B cell (primary cell): ENCODE data around the gene PHLPP1. TPM values are rescaled to one million over a fixed set of nuclear protein-coding genes. Genes with fewer than 3 reads are reported as not detected.

Source experiments
- ATAC-seq: fragments of 200-7000 bp; cut with Tn5 transposase; one replicate; pipeline ENCODE4 v1.10.0; 2021; ENCODE audit warnings: low read depth, mild to moderate bottlenecking, moderate number of reproducible peaks, moderate library complexity
- CTCF ChIA-PET: fragments of 350-600 bp; sonication (Branson Sonifier 250); formaldehyde crosslinking; loops from one replicate; lab custom pipeline; 2021; ENCODE audit warnings: antibody characterized with exemption, inconsistent platforms; lab: Charles Lee
- POLR2A ChIA-PET: fragments of 350-600 bp; sonication (Branson Sonifier 250); formaldehyde crosslinking; loops from one replicate; lab custom pipeline; 2021; ENCODE audit warnings: antibody characterized with exemption; lab: Charles Lee
- DNase-seq: peaks from one replicate; pipeline ENCODE4 v3.0.0; 2013
- H2AFZ ChIP-seq: 2 replicates; pipeline ENCODE4 v1.6.1; 2012; ENCODE audit warnings: mild to moderate bottlenecking, low read depth, low read length; ENCODE audit not compliant: insufficient read depth, poor library complexity, severe bottlenecking
- H3K27ac ChIP-seq, 2 donors: 1 replicate in 1 of 2; 2 replicates in 1 of 2; pipeline ENCODE4 v1.5.1; 2012 to 2013; ENCODE audit warnings: low read length in 2 of 2, mild to moderate bottlenecking in 2 of 2, moderate library complexity in 1 of 2
- H3K27me3 ChIP-seq, 4 experiments: fragments of 200-600 bp in 1 of 4; sonication (generic) in 1 of 4; replicated peaks in 1 of 4; 1 replicate in 2 of 4; 2 replicates in 2 of 4; pipeline versions ENCODE4 v1.6.1 to v1.7.0; 2013 to 2016; ENCODE audit warnings: low read length in 3 of 4, mild to moderate bottlenecking in 2 of 4, mixed read lengths in 1 of 4, moderate library complexity in 1 of 4; ENCODE audit not compliant: insufficient read depth in 4 of 4, control insufficient read depth in 3 of 4; ENCODE audit errors: control extremely low read depth in 1 of 4
- H3K36me3 ChIP-seq, 2 experiments: replicated peaks in 1 of 2; 1 replicate in 1 of 2; 2 replicates in 1 of 2; pipeline versions ENCODE4 v1.6.1 to v1.7.1; 2013; ENCODE audit warnings: low read length in 1 of 2; ENCODE audit not compliant: insufficient read depth in 2 of 2, control insufficient read depth in 1 of 2; ENCODE audit errors: control extremely low read depth in 1 of 2, extremely low read depth in 1 of 2
- H3K4me1 ChIP-seq, 2 donors: fragments of 200-600 bp in 1 of 2; sonication (generic) in 1 of 2; 1 replicate in 1 of 2; 2 replicates in 1 of 2; pipeline versions ENCODE4 v1.5.1 to v1.6.1; 2013 to 2017; ENCODE audit warnings: low read length in 2 of 2; ENCODE audit not compliant: control insufficient read depth in 2 of 2, insufficient read depth in 2 of 2
- H3K4me2 ChIP-seq: replicated peaks from 2 replicates; pipeline ENCODE3; 2012; ENCODE audit warnings: mild to moderate bottlenecking, low read depth, low read length; ENCODE audit not compliant: poor library complexity, severe bottlenecking
- H3K4me3 ChIP-seq, 5 experiments: fragments of 200-600 bp in 1 of 5; sonication (generic) in 1 of 5; 1 replicate in 3 of 5; 2 replicates in 2 of 5; pipeline versions ENCODE4 v1.5.1 to v1.7.0; 2011 to 2016; ENCODE audit warnings: low read length in 4 of 5, mild to moderate bottlenecking in 4 of 5, low read depth in 2 of 5, control low read depth in 1 of 5, moderate library complexity in 1 of 5; ENCODE audit not compliant: insufficient read depth in 1 of 5; ENCODE audit errors: control extremely low read depth in 1 of 5, extremely low read depth in 1 of 5
- H3K79me2 ChIP-seq: fragments of 200-600 bp; sonication (generic); one replicate; pipeline ENCODE4 v1.6.0; 2016; ENCODE audit warnings: low read length; ENCODE audit not compliant: control insufficient read depth, insufficient read depth
- H3K9ac ChIP-seq: fragments of 200-600 bp; sonication (generic); 2 replicates; pipeline ENCODE4 v1.6.1; 2017; ENCODE audit warnings: mild to moderate bottlenecking, low read length, moderate library complexity
- H3K9me3 ChIP-seq, 3 donors: one replicate each; pipeline versions ENCODE4 v1.6.1 to v1.7.1; 2013; ENCODE audit warnings: low read length in 2 of 3; ENCODE audit not compliant: control insufficient read depth in 2 of 3, insufficient read depth in 1 of 3; ENCODE audit errors: control extremely low read depth in 1 of 3
- H4K20me1 ChIP-seq: 2 replicates; pipeline ENCODE4 v1.6.0; 2012; ENCODE audit warnings: mild to moderate bottlenecking, low read length; ENCODE audit not compliant: insufficient read depth, control insufficient read depth, poor library complexity, severe bottlenecking
- H3K27ac Mint-ChIP-seq: one replicate; pipeline ENCODE4 v1.8.0; 2021; ENCODE audit warnings: mixed read lengths
- H3K27me3 Mint-ChIP-seq: one replicate; pipeline ENCODE4 v1.8.0; 2021; ENCODE audit warnings: mixed read lengths
- H3K4me1 Mint-ChIP-seq: one replicate; pipeline ENCODE4 v1.8.0; 2021; ENCODE audit warnings: mixed read lengths
- H3K4me3 Mint-ChIP-seq: one replicate; pipeline ENCODE4 v1.8.0; 2021; ENCODE audit warnings: mixed read lengths
- H3K9me3 Mint-ChIP-seq: one replicate; pipeline ENCODE4 v1.8.0; 2022; ENCODE audit warnings: mixed read lengths; ENCODE audit not compliant: insufficient read depth
- EZH2 ChIP-seq: IDR thresholded peaks from 2 replicates; pipeline ENCODE4 v1.6.1; 2012; ENCODE audit warnings: borderline replicate concordance, low read depth, mild to moderate bottlenecking, moderate library complexity, low read length; ENCODE audit not compliant: insufficient read depth, poor library complexity, severe bottlenecking
- WGBS: methylation state at CpG from one replicate; pipeline ENCODE4 v1.1.5; 2013; ENCODE audit warnings: missing lambda C conversion rate; ENCODE audit not compliant: insufficient coverage; 5-methylcytosine and 5-hydroxymethylcytosine counted together
- intact Hi-C: fragments of 100-400 bp; cut with micrococcal nuclease; formaldehyde crosslinking; loops from one replicate; pipeline ENCODE4 v1.10.0; 2022
- polyA plus RNA-seq: library from polyadenylated mRNA; depleted of rRNA; stranded (reverse); fragments of >200 nt; gene quantifications from 2 replicates; pipeline ENCODE4 v1.2.3, GENCODE V29; 2012
- total RNA-seq, 2 donors: library from RNA; stranded (reverse); fragments of 120-200 nt in 1 of 2; gene quantifications; 1 replicate in 1 of 2; 2 replicates in 1 of 2; pipeline versions ENCODE4 v1.2.3 to v1.2.4, GENCODE V29; 2013 to 2022
- TF ChIP-seq, protein P1 (sequence below): fragments of 200-600 bp; IDR thresholded peaks from one replicate; pipeline ENCODE4 v1.8.0; 2022; ENCODE audit warnings: antibody characterized with exemption, mild to moderate bottlenecking

Gene PHLPP1
- total and polyA plus RNA-seq, 2 donors (not counting 1 experiment from before 2014, with no cell fraction given), result 3.0 to 20.7 TPM

DNA sequence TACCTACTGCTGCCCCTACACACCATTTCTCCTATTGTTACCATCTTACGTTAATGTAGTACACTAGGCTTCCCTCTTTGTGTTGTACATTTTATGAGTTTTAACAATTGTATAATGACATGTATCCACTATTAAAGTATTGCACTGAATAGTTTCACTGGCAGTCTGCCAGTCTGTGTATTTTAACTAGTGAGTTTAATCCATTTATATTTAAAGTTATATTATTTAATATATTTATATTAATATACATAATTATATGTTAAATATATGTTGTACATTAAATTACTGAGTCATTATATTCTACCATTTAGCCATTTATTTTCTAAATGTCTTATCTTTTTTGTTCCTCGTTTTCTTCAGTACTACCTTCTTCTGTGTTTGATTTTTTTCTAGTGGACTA lies 44.8 kb upstream of the PHLPP1 start:
- WGBS, result no CpG with 5 or more reads among the region's 2 CpGs
- Histone ChIP-seq H3K9me3 (no peaks in the 10 kb centered on the region), H3K27ac (no peak overlapping the region), H3K9ac (no peak overlapping the region), H3K27me3 (no peaks in the 10 kb centered on the region), H3K4me3 (no peak overlapping the region), H3K79me2 (no peaks in the 10 kb centered on the region), H3K4me2 (no peak overlapping the region), H3K4me1 (no peaks in the 10 kb centered on the region), H3K36me3 (no peaks in the 10 kb centered on the region), H4K20me1 (no peaks in the 10 kb centered on the region), H2AFZ (no peak overlapping the region)
- DNase-seq (no peak), ATAC-seq (no peak)
- Mint-ChIP-seq H3K4me3 (no peak overlapping the region), H3K27ac (no peak overlapping the region), H3K4me1 (no peaks in the 10 kb centered on the region), H3K27me3 (peaks cover 5% of the 10 kb centered on the region), H3K9me3 (peaks cover 5% of the 10 kb centered on the region)
- no peak for TF ChIP-seq EZH2
- TF ChIP-seq, protein P1, sequence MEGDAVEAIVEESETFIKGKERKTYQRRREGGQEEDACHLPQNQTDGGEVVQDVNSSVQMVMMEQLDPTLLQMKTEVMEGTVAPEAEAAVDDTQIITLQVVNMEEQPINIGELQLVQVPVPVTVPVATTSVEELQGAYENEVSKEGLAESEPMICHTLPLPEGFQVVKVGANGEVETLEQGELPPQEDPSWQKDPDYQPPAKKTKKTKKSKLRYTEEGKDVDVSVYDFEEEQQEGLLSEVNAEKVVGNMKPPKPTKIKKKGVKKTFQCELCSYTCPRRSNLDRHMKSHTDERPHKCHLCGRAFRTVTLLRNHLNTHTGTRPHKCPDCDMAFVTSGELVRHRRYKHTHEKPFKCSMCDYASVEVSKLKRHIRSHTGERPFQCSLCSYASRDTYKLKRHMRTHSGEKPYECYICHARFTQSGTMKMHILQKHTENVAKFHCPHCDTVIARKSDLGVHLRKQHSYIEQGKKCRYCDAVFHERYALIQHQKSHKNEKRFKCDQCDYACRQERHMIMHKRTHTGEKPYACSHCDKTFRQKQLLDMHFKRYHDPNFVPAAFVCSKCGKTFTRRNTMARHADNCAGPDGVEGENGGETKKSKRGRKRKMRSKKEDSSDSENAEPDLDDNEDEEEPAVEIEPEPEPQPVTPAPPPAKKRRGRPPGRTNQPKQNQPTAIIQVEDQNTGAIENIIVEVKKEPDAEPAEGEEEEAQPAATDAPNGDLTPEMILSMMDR, result no peak
- POLR2A ChIA-PET, result no interaction called here
- CTCF ChIA-PET, result no interaction called here
- intact Hi-C loops, result no loop called here

DNA sequence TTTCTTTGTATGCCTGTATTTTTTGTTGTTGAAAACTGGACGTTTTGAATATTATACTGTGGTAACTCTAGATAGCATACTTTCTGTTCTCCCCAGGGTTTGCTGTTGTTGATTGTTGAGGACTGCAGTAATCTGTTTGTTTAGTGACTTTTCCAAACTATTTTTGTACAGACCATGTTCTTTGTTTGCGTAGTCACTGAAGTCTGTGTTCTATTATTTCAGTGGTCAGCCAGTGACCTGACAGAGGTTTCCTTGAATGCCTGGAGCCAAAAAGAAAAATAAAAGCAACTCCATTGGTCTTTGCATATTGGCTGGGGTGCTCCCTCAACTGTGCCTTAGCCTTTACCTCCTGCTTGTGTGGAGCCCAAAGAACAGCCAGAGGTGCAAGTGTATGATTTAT lies 42.7 kb upstream of the PHLPP1 start:
- no peaks in the 10 kb centered on the region for H3K36me3 ChIP-seq
- no peaks in the 10 kb centered on the region for H4K20me1 ChIP-seq
- no peaks in the 10 kb centered on the region for H3K79me2 ChIP-seq
- Mint-ChIP-seq H3K27ac (no peak overlapping the region), H3K27me3 (peaks cover 5% of the 10 kb centered on the region), H3K4me1 (no peaks in the 10 kb centered on the region), H3K9me3 (peaks cover 5% of the 10 kb centered on the region), H3K4me3 (no peak overlapping the region)
- H3K27ac ChIP-seq, result no peak overlapping the region
- CTCF ChIA-PET, result no interaction called here
- intact Hi-C loops, result no loop called here
- 100% methylated on average over 1 of the region's 2 CpGs for WGBS
- POLR2A ChIA-PET, result no interaction called here
- no peak overlapping the region for H3K4me2 ChIP-seq
- no peak overlapping the region for H3K4me3 ChIP-seq
- DNase-seq, result no peak
- TF ChIP-seq, protein P1, result no peak
- no peak for TF ChIP-seq EZH2
- H3K9ac ChIP-seq, result no peak overlapping the region
- H3K27me3 ChIP-seq, result no peaks in the 10 kb centered on the region
- H2AFZ ChIP-seq, result no peak overlapping the region
- no peaks in the 10 kb centered on the region for H3K4me1 ChIP-seq
- H3K9me3 ChIP-seq, result no peaks in the 10 kb centered on the region
- no peak for ATAC-seq
